H1 (cell line): ENCODE results near the gene UCHL1. TPM values are rescaled to one million over a fixed set of nuclear protein-coding genes. Genes with fewer than 3 reads are reported as not detected.

Experiments used
- CTCF ChIA-PET: fragments of 300-600 bp; sonication (Branson Sonifier 250); formaldehyde crosslinking; loops from one replicate; lab custom pipeline; 2021; ENCODE audit not compliant: partially characterized antibody; lab: Charles Lee
- POLR2A ChIA-PET: fragments of 300-600 bp; sonication (Branson Sonifier 250); formaldehyde crosslinking; loops from one replicate; lab custom pipeline; 2021; ENCODE audit warnings: inconsistent platforms; ENCODE audit not compliant: partially characterized antibody; lab: Charles Lee
- DNase-seq, 2 experiments: peaks; one replicate each; pipeline versions ENCODE4 v3.0.0 to v3.0.0-alpha.2; 2010 to 2022; ENCODE audit warnings: low spot score in 2 of 2, low read depth in 1 of 2, mixed read lengths in 1 of 2
- FAIRE-seq: peaks from 2 replicates; lab custom pipeline; 2011; peaks lifted over from hg19 to GRCh38; lab: Jason Lieb, UNC
- H2AFZ ChIP-seq: 2 replicates; pipeline ENCODE4 v1.8.1; 2012; ENCODE audit warnings: low read length, inconsistent platforms
- H2AK5ac ChIP-seq: 2 replicates; pipeline ENCODE4 v1.6.1; 2013; ENCODE audit warnings: low read depth, low read length
- H2BK120ac ChIP-seq: replicated peaks from 2 replicates; pipeline ENCODE3; 2013; ENCODE audit warnings: low read depth, low read length, inconsistent platforms
- H2BK12ac ChIP-seq: 2 replicates; pipeline ENCODE4 v1.6.1; 2013; ENCODE audit warnings: low read depth, low read length
- H2BK15ac ChIP-seq: 2 replicates; pipeline ENCODE4 v1.6.1; 2013; ENCODE audit warnings: low read length
- H2BK20ac ChIP-seq: 2 replicates; pipeline ENCODE4 v1.6.1; 2013; ENCODE audit warnings: low read length
- H2BK5ac ChIP-seq: 2 replicates; pipeline ENCODE4 v1.6.1; 2013; ENCODE audit warnings: low read depth, low read length
- H3K14ac ChIP-seq: 2 replicates; pipeline ENCODE4 v1.6.1; 2013; ENCODE audit warnings: inconsistent platforms; ENCODE audit not compliant: insufficient read length
- H3K18ac ChIP-seq: 2 replicates; pipeline ENCODE4 v1.6.1; 2013; ENCODE audit warnings: low read length; ENCODE audit errors: extremely low read depth
- H3K23ac ChIP-seq: 2 replicates; pipeline ENCODE4 v1.6.1; 2013; ENCODE audit warnings: inconsistent platforms; ENCODE audit not compliant: insufficient read length
- H3K23me2 ChIP-seq: 2 replicates; pipeline ENCODE4 v1.6.1; 2013; ENCODE audit warnings: low read depth, low read length
- H3K27ac ChIP-seq: 2 replicates; pipeline ENCODE4 v1.6.1; 2011; ENCODE audit warnings: low read depth, low read length, inconsistent platforms
- H3K27me3 ChIP-seq, 4 experiments: replicated peaks in 1 of 4; 1 replicate in 1 of 4; 2 replicates in 3 of 4; pipeline versions ENCODE4 v1.6.1 to v1.8.1; 2011 to 2013; ENCODE audit warnings: low read length in 3 of 4, mild to moderate bottlenecking in 3 of 4, inconsistent platforms in 2 of 4, mixed read lengths in 2 of 4, moderate library complexity in 1 of 4; ENCODE audit not compliant: control insufficient read depth in 3 of 4, insufficient read depth in 3 of 4; ENCODE audit errors: extremely low read depth in 1 of 4
- H3K36me3 ChIP-seq, 4 experiments: 2 replicates each; pipeline versions ENCODE4 v1.6.1 to v1.8.1; 2011 to 2013; ENCODE audit warnings: mild to moderate bottlenecking in 4 of 4, low read length in 3 of 4, moderate library complexity in 2 of 4, control low read depth in 1 of 4, inconsistent platforms in 1 of 4; ENCODE audit not compliant: insufficient read depth in 4 of 4, control insufficient read depth in 2 of 4
- H3K4ac ChIP-seq: replicated peaks from 2 replicates; pipeline ENCODE3; 2013; ENCODE audit warnings: low read length, low read depth, mixed read lengths, inconsistent platforms; ENCODE audit not compliant: insufficient read length
- H3K4me1 ChIP-seq, 4 experiments: replicated peaks in 1 of 4; 1 replicate in 1 of 4; 2 replicates in 3 of 4; pipeline versions ENCODE4 v1.6.1 to v1.8.1; 2011 to 2013; ENCODE audit warnings: low read length in 3 of 4, inconsistent platforms in 2 of 4, mixed read lengths in 1 of 4; ENCODE audit not compliant: insufficient read depth in 4 of 4, control insufficient read depth in 3 of 4
- H3K4me2 ChIP-seq, 2 experiments: 2 replicates each; pipeline versions ENCODE4 v1.6.1 to v1.8.1; 2011 to 2013; ENCODE audit warnings: low read depth in 2 of 2, low read length in 2 of 2, control low read depth in 1 of 2, inconsistent platforms in 1 of 2, mild to moderate bottlenecking in 1 of 2; ENCODE audit not compliant: insufficient read depth in 1 of 2
- H3K4me3 ChIP-seq, 4 experiments: fragments of 200-600, 300-600 bp in 1 of 4; sonication (generic), shearing (Covaris generic), sonication (Bioruptor Twin) in 1 of 4; 2 replicates each; pipeline versions ENCODE4 v1.5.1 to v1.8.1; 2011 to 2016; ENCODE audit warnings: low read length in 4 of 4, low read depth in 3 of 4, control low read depth in 2 of 4, inconsistent platforms in 2 of 4, mild to moderate bottlenecking in 2 of 4, mixed read lengths in 1 of 4, moderate library complexity in 1 of 4; ENCODE audit not compliant: insufficient read depth in 2 of 4; ENCODE audit errors: extremely low read depth in 1 of 4
- H3K56ac ChIP-seq: replicated peaks from 2 replicates; pipeline ENCODE3; 2013; ENCODE audit warnings: low read depth, mild to moderate bottlenecking, mixed read lengths, low read length, inconsistent platforms; ENCODE audit not compliant: insufficient read length
- H3K79me1 ChIP-seq: 2 replicates; pipeline ENCODE4 v1.6.1; 2013; ENCODE audit warnings: low read depth, low read length, control low read depth
- H3K79me2 ChIP-seq, 2 experiments: 2 replicates each; pipeline versions ENCODE4 v1.6.1 to v1.8.1; 2012 to 2013; ENCODE audit warnings: low read length in 2 of 2, mild to moderate bottlenecking in 2 of 2, inconsistent platforms in 1 of 2; ENCODE audit not compliant: insufficient read depth in 2 of 2, control insufficient read depth in 1 of 2
- H3K9ac ChIP-seq, 4 experiments: replicated peaks in 1 of 4; 1 replicate in 1 of 4; 2 replicates in 3 of 4; pipeline versions ENCODE4 v1.6.1 to v1.8.1; 2011 to 2013; ENCODE audit warnings: low read depth in 3 of 4, low read length in 3 of 4, control low read depth in 2 of 4, mild to moderate bottlenecking in 2 of 4, moderate library complexity in 2 of 4, inconsistent platforms in 1 of 4; ENCODE audit errors: extremely low read depth in 1 of 4
- H3K9me3 ChIP-seq, 2 experiments: 2 replicates each; pipeline versions ENCODE4 v1.6.1 to v1.8.1; 2012 to 2013; ENCODE audit warnings: mild to moderate bottlenecking in 2 of 2, moderate library complexity in 2 of 2, control low read depth in 1 of 2, inconsistent platforms in 1 of 2, low read depth in 1 of 2, low read length in 1 of 2, mixed read lengths in 1 of 2; ENCODE audit not compliant: insufficient read depth in 2 of 2
- H4K20me1 ChIP-seq, 2 experiments: replicated peaks in 1 of 2; 2 replicates each; pipeline versions ENCODE3 to v1.8.1; 2011 to 2013; ENCODE audit warnings: inconsistent platforms in 2 of 2, low read length in 2 of 2, mild to moderate bottlenecking in 1 of 2; ENCODE audit not compliant: insufficient read depth in 2 of 2, control insufficient read depth in 1 of 2
- H4K5ac ChIP-seq: 2 replicates; pipeline ENCODE4 v1.6.1; 2013; ENCODE audit warnings: low read length, low read depth, mixed read lengths, inconsistent platforms; ENCODE audit not compliant: insufficient read length
- H4K8ac ChIP-seq: 2 replicates; pipeline ENCODE4 v1.8.0; 2013; ENCODE audit warnings: mild to moderate bottlenecking, moderate library complexity, low read length, inconsistent platforms; ENCODE audit not compliant: insufficient read depth; ENCODE audit errors: extremely low read depth
- H4K91ac ChIP-seq: replicated peaks from 2 replicates; pipeline ENCODE3; 2013; ENCODE audit warnings: low read length, mixed read lengths, inconsistent platforms; ENCODE audit not compliant: insufficient read length
- CHD1 ChIP-seq: IDR thresholded peaks from 2 replicates; pipeline ENCODE4 v1.6.1; 2012; ENCODE audit warnings: low read depth, low read length, improper control_type of control experiment
- E2F6 ChIP-seq: IDR thresholded peaks from 2 replicates; pipeline ENCODE4 v1.6.1; 2012; ENCODE audit warnings: inconsistent platforms
- EGR1 ChIP-seq: IDR thresholded peaks from 2 replicates; pipeline ENCODE4 v1.6.1; 2011; ENCODE audit warnings: low read depth, low read length, borderline replicate concordance
- GTF2F1 ChIP-seq: IDR thresholded peaks from 2 replicates; pipeline ENCODE4 v1.6.1; 2012; ENCODE audit warnings: low read depth, low read length, improper control_type of control experiment, borderline replicate concordance
- NRF1 ChIP-seq: IDR thresholded peaks from 2 replicates; pipeline ENCODE4 v1.6.1; 2011; ENCODE audit warnings: mild to moderate bottlenecking, low read depth, low read length, improper control_type of control experiment
- PHF8 ChIP-seq: fragments of 200-600 bp; sonication (generic); conservative IDR thresholded peaks from 2 replicates; pipeline ENCODE4 v1.7.1; 2012; ENCODE audit warnings: low read depth, mild to moderate bottlenecking, inconsistent platforms, low read length, moderate library complexity
- RBBP5 ChIP-seq: IDR thresholded peaks from 2 replicates; pipeline ENCODE4 v1.7.1; 2012; ENCODE audit warnings: low read depth, mild to moderate bottlenecking, inconsistent platforms, low read length, moderate library complexity, borderline replicate concordance
- RNF2 ChIP-seq: fragments of 200-900, 300-1000 bp; sonication (generic); IDR thresholded peaks from 2 replicates; pipeline ENCODE4 v1.7.1; 2016; ENCODE audit warnings: borderline replicate concordance, low read depth, mild to moderate bottlenecking, antibody characterized with exemption, low read length; ENCODE audit not compliant: poor library complexity, severe bottlenecking; ENCODE audit errors: missing control alignments
- TAF7 ChIP-seq: optimal IDR thresholded peaks from 2 replicates; pipeline ENCODE3; 2011; ENCODE audit warnings: low read depth, mild to moderate bottlenecking, inconsistent platforms, low read length, moderate library complexity, borderline replicate concordance
- WGBS, 2 experiments: shearing (Covaris generic) in 1 of 2; methylation state at CpG; one replicate each; pipeline versions ENCODE4 v1.1.6 to v1.1.7; 2013 to 2015; ENCODE audit warnings: low lambda C conversion rate in 2 of 2, mixed read lengths in 2 of 2, inconsistent platforms in 1 of 2, low coverage in 1 of 2, missing lambda C conversion rate in 1 of 2; ENCODE audit not compliant: insufficient replicate concordance in 2 of 2, insufficient coverage in 1 of 2, insufficient read length in 1 of 2; ENCODE audit errors: extremely low coverage in 1 of 2, missing lambda C conversion rate in 1 of 2; 5-methylcytosine and 5-hydroxymethylcytosine counted together
- polyA plus RNA-seq, 7 experiments: library from polyadenylated mRNA; depleted of rRNA in 3 of 7; stranded (reverse) in 5 of 7; unstranded in 2 of 7; fragments of >200 nt in 5 of 7; fragments of 200-250 nt in 2 of 7; gene quantifications; 1 replicate in 5 of 7; 2 replicates in 1 of 7; 4 replicates in 1 of 7; pipeline versions ENCODE4 v1.2.1 to v1.2.3, GENCODE V29; 2011 to 2013; ENCODE audit warnings: missing spikeins in 2 of 7, mixed read lengths in 2 of 7
- total RNA-seq: library from RNA; stranded (reverse); fragmentation: NEBNext Ultra II Directional; extraction: Animal tissue kit (Norgen Biotek cat#: 25700); gene quantifications from 2 replicates; pipeline ENCODE4 v1.2.1, GENCODE V29; 2021

The UCHL1 gene
- total and polyA plus RNA-seq, 2 of the 8 experiments (the other 6 are each of a cell fraction or from before 2014, with no cell fraction given), result 781 to 1,717 TPM

GRCh38 chr4:41216294-41217019 lies 40.3 kb upstream of the UCHL1 start:
- peak; percentile 19 for FAIRE-seq
- peak overlapping the region; percentile 97 for H2BK5ac ChIP-seq
- no peak overlapping the region for H2BK20ac ChIP-seq
- CTCF ChIA-PET, result interaction anchor here (0.6 to 11.0 kb wide), 15 partner anchors 12 to 772 kb away, joined by 3 to 167 read pairs (median 4); no protein-coding TSS in a partner anchor
- no peaks in the 10 kb centered on the region; a peak in 1 of 7 replicates for H3K27me3 ChIP-seq
- H3K23ac ChIP-seq, result no peak overlapping the region
- DNase-seq, result peak; percentile 62 to 91
- H3K9ac ChIP-seq, result peak overlapping the region; percentile 67 to 93 (median 91)
- H3K4me1 ChIP-seq, result peaks cover 3 to 9% (median 6%) of the 10 kb centered on the region in 4 experiments; a peak in 6 of 7 replicates
- 0% methylated on average over 43 of the region's 59 CpGs; no CpG with 5 or more reads in 1 of the 2 experiments for WGBS, 2 experiments
- peak overlapping the region; percentile 97 for H3K4ac ChIP-seq
- no peaks in the 10 kb centered on the region for H3K9me3 ChIP-seq
- peak overlapping the region; percentile 88 to 94 for H3K4me2 ChIP-seq
- peak overlapping the region; percentile 89 for H3K18ac ChIP-seq
- H3K14ac ChIP-seq, result no peak overlapping the region
- peak overlapping the region; percentile 94 for H4K91ac ChIP-seq
- peak overlapping the region; percentile 96 for H4K8ac ChIP-seq
- H3K27ac ChIP-seq, result peak overlapping the region; percentile 94
- peaks cover 0 to 21% of the 10 kb centered on the region in 2 experiments; a peak in 2 of 4 replicates for H3K79me2 ChIP-seq
- peaks cover 0 to 2% of the 10 kb centered on the region in 2 experiments for H4K20me1 ChIP-seq
- peak overlapping the region; percentile 69 for H2AFZ ChIP-seq
- H3K79me1 ChIP-seq, result no peaks in the 10 kb centered on the region
- no peaks in the 10 kb centered on the region for H3K36me3 ChIP-seq
- H4K5ac ChIP-seq, result peak overlapping the region; percentile 92
- peak overlapping the region; percentile 77 for H2BK120ac ChIP-seq
- peak overlapping the region; percentile 82; the same call in 1 of the 2 replicates for H2BK12ac ChIP-seq
- POLR2A ChIA-PET, result interaction anchor here (0.6 to 5.6 kb wide), 22 partner anchors 9 to 361 kb away, joined by 3 to 86 read pairs (median 3); partner anchors contain the start of gene UCHL1
- peak overlapping the region; percentile 1; the same call in 1 of the 2 replicates for H2BK15ac ChIP-seq
- H3K4me3 ChIP-seq, result peak overlapping the region; percentile 60 to 81 (median 72)
- H3K23me2 ChIP-seq, result peaks cover 10% of the 10 kb centered on the region
- no peak overlapping the region; the same call in 1 of the 2 replicates for H2AK5ac ChIP-seq
- H3K56ac ChIP-seq, result peak overlapping the region; percentile 11
- TF ChIP-seq TAF7 (peak; percentile 71), CHD1 (no peak), E2F6 (peak; percentile 44; the same call in 1 of the 2 replicates), RBBP5 (peak; percentile 83), GTF2F1 (no peak), EGR1 (peak; percentile 44; the same call in 1 of the 2 replicates), NRF1 (peak; percentile 66), RNF2 (no peak), PHF8 (peak; percentile 78)
